K562 (cell line): ENCODE data around the gene MYO1F. TPM values are rescaled to one million over a fixed set of nuclear protein-coding genes. Genes with fewer than 3 reads are reported as not detected.

Experiments used
- ATF1 ChIP-seq, 2 experiments: fragments of 450-650 bp in 1 of 2; IDR thresholded peaks; 2 replicates each; pipeline ENCODE4 v1.6.1; 2016; ENCODE audit warnings: missing compliant biosample characterization in 1 of 2, missing genetic modification characterization in 1 of 2
- BHLHE40 ChIP-seq: IDR thresholded peaks from 2 replicates; pipeline ENCODE4 v1.6.1; 2011; ENCODE audit warnings: low read length, improper control_type of control experiment
- FOXA3 ChIP-seq, 2 experiments: fragments of 450-650 bp in 1 of 2; sonication (generic) in 1 of 2; formaldehyde crosslinking; IDR thresholded peaks in 1 of 2; conservative IDR thresholded peaks in 1 of 2; 2 replicates each; pipeline versions ENCODE4 v1.4.0 to v1.8.0; 2020 to 2022; ENCODE audit warnings: mild to moderate bottlenecking in 2 of 2, missing genetic modification reagents in 1 of 2
- KHSRP ChIP-seq: fragments of 450-650 bp; IDR thresholded peaks from 2 replicates; pipeline ENCODE4 v1.6.1; 2017
- MYC ChIP-seq, 2 experiments: fragments of 250-450 bp in 1 of 2; sonication (Bioruptor Pico) in 1 of 2; IDR thresholded peaks; 2 replicates each; pipeline versions ENCODE4 v1.5.1 to v1.6.1; 2012 to 2021; ENCODE audit warnings: low read depth in 2 of 2, borderline replicate concordance in 1 of 2, improper control_type of control experiment in 1 of 2, low read length in 1 of 2, mild to moderate bottlenecking in 1 of 2, moderate library complexity in 1 of 2
- NBN ChIP-seq: fragments of 450-650 bp; IDR thresholded peaks from 2 replicates; pipeline ENCODE4 v1.6.1; 2016; ENCODE audit warnings: low read depth, mild to moderate bottlenecking
- PCBP1 ChIP-seq: fragments of 200-400 bp; formaldehyde crosslinking; IDR thresholded peaks from 2 replicates; pipeline ENCODE4 v1.6.1; 2018; ENCODE audit warnings: mild to moderate bottlenecking, low read depth, low read length; ENCODE audit not compliant: poor library complexity, severe bottlenecking
- PTTG1 ChIP-seq: fragments of 450-650 bp; IDR thresholded peaks from 2 replicates; pipeline ENCODE4 v1.6.1; 2016; ENCODE audit warnings: low read depth, mild to moderate bottlenecking, missing genetic modification characterization, missing compliant biosample characterization
- TBL1XR1 ChIP-seq, 2 experiments: IDR thresholded peaks; 2 replicates each; pipeline ENCODE4 v1.6.1; 2012; ENCODE audit warnings: improper control_type of control experiment in 2 of 2, low read length in 2 of 2, mild to moderate bottlenecking in 1 of 2
- ZBTB8A ChIP-seq: fragments of 450-650 bp; IDR thresholded peaks from 2 replicates; pipeline ENCODE4 v1.6.1; 2018; ENCODE audit warnings: mild to moderate bottlenecking, moderate library complexity; ENCODE audit not compliant: partially characterized antibody
- ZKSCAN3 ChIP-seq: fragments of 250-450 bp; sonication (Bioruptor Pico); IDR thresholded peaks from 2 replicates; pipeline ENCODE4 v1.4.0; 2020
- ZNF121 ChIP-seq: sonication (generic); formaldehyde crosslinking; conservative IDR thresholded peaks from 2 replicates; pipeline ENCODE4 v1.8.0; 2022; ENCODE audit warnings: missing genetic modification reagents
- ZNF174 ChIP-seq: fragments of 250-450 bp; sonication (Bioruptor Pico); IDR thresholded peaks from 2 replicates; pipeline ENCODE4 v1.4.0; 2020; ENCODE audit warnings: mild to moderate bottlenecking
- ZNF224 ChIP-seq: sonication (generic); formaldehyde crosslinking; IDR thresholded peaks from 2 replicates; pipeline ENCODE4 v1.8.0; 2022; ENCODE audit warnings: mild to moderate bottlenecking, missing genetic modification reagents
- ZNF436 ChIP-seq: fragments of 250-450, 450-650 bp; sonication (Bioruptor Pico); formaldehyde crosslinking; IDR thresholded peaks from 2 replicates; pipeline ENCODE4 v1.7.0; 2020; ENCODE audit warnings: mild to moderate bottlenecking
- ZNF778 ChIP-seq: fragments of 450-650 bp; formaldehyde crosslinking; IDR thresholded peaks from 2 replicates; pipeline ENCODE4 v1.4.0; 2020; ENCODE audit warnings: mild to moderate bottlenecking, moderate library complexity
- polyA plus RNA-seq, 8 experiments: library from polyadenylated mRNA; depleted of rRNA in 4 of 8; stranded (reverse) in 5 of 8; unstranded in 3 of 8; fragments of >200 nt; fragmentation: Nextera tagmentation in 2 of 8; fragmentation: Illumina TruSeq in 1 of 8; extraction: Ambion mirVana in 2 of 8; extraction: Trizol in 1 of 8; gene quantifications; 2 replicates each; pipeline versions ENCODE4 v1.2.1 to v1.2.3, GENCODE V29; 2011 to 2014; ENCODE audit warnings: inconsistent platforms in 1 of 8, missing spikeins in 1 of 8
- total RNA-seq, 7 experiments: library from RNA; depleted of rRNA in 6 of 7; stranded (reverse); fragments of >200 nt in 6 of 7; fragmentation: Illumina TruSeq in 2 of 7; extraction: Trizol in 2 of 7; gene quantifications; 2 replicates each; pipeline versions ENCODE4 v1.2.1 to v1.2.3, GENCODE V29; 2011 to 2021; ENCODE audit warnings: low replicate concordance in 1 of 7
- TF ChIP-seq, protein P1 (sequence below), 2 experiments: fragments of 450-650 bp in 1 of 2; IDR thresholded peaks; 2 replicates each; pipeline ENCODE4 v1.6.1; 2011 to 2017; ENCODE audit warnings: low read depth in 2 of 2, antibody characterized with exemption in 1 of 2, borderline replicate concordance in 1 of 2, low read length in 1 of 2, mild to moderate bottlenecking in 1 of 2, mixed read lengths in 1 of 2; ENCODE audit not compliant: control insufficient read depth in 1 of 2
- TF ChIP-seq, protein P2 (sequence below): fragments of 450-650 bp; conservative IDR thresholded peaks from 2 replicates; pipeline ENCODE4 v1.6.1; 2016; ENCODE audit warnings: missing genetic modification characterization, low read depth, mild to moderate bottlenecking, control low read depth, missing compliant biosample characterization
- TF ChIP-seq, protein P3 (sequence below): fragments of 450-650 bp; formaldehyde crosslinking; IDR thresholded peaks from 2 replicates; pipeline ENCODE4 v1.4.0; 2022; ENCODE audit warnings: missing genetic modification characterization

Gene MYO1F
- total and polyA plus RNA-seq, 9 of the 15 experiments (the other 6 are each of a cell fraction or from before 2014, with no cell fraction given), result 0.78 to 9.4 (median 4.3) TPM

DNA sequence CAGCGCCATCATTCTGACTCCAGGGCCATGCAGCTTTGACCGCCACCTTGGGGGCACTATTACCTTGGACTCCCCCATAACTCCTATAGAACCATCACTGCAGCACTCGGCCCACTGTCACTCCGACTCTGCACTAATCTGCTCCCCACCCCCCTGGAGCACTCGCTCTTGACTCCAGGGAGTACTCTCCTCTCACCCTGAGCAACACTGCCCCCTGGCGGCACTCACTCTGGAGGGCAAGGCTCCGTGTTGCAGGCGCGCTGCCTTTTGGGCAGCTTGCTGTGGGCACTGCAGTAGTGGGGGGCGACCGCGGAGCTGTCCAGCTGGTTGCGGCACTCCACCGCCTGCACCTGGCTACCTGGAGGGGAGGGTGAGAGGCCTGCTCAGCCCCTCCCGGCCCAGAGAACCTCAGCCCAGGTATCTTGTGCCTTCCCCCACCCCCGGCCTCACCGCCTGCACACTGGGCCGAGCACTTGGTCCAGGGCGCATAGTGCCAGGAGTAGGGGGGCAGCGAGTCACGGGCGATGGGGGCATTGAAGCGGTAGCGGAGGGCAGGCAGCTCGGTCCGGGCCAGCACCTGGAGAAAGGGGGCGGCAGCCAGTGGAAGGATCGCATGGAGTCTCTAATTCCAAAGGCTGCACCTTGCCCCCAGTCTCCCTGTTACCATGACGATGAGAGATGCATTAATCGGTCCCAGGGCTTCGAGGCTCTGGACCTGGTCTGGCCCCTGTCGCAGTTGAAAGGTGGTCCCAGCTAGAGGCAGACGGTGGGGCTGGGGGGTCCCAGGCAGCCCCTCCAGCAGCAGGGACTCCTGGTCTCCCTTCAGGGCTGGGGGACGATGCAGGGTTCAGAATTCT lies 8.9 kb upstream of the MYO1F start (continued):
- TF ChIP-seq, protein P1, sequence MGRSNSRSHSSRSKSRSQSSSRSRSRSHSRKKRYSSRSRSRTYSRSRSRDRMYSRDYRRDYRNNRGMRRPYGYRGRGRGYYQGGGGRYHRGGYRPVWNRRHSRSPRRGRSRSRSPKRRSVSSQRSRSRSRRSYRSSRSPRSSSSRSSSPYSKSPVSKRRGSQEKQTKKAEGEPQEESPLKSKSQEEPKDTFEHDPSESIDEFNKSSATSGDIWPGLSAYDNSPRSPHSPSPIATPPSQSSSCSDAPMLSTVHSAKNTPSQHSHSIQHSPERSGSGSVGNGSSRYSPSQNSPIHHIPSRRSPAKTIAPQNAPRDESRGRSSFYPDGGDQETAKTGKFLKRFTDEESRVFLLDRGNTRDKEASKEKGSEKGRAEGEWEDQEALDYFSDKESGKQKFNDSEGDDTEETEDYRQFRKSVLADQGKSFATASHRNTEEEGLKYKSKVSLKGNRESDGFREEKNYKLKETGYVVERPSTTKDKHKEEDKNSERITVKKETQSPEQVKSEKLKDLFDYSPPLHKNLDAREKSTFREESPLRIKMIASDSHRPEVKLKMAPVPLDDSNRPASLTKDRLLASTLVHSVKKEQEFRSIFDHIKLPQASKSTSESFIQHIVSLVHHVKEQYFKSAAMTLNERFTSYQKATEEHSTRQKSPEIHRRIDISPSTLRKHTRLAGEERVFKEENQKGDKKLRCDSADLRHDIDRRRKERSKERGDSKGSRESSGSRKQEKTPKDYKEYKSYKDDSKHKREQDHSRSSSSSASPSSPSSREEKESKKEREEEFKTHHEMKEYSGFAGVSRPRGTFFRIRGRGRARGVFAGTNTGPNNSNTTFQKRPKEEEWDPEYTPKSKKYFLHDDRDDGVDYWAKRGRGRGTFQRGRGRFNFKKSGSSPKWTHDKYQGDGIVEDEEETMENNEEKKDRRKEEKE (IDR thresholded peaks at IDR 0.05; ENCODE audit: borderline replicate concordance in 1 of 2, control insufficient read depth in 1 of 2, low read depth in 2 of 2, low read length in 1 of 2), result no peak
- TF ChIP-seq TBL1XR1 (IDR thresholded peaks at IDR 0.05; ENCODE audit: low read length in 2 of 2), result no peak
- TF ChIP-seq, protein P2, sequence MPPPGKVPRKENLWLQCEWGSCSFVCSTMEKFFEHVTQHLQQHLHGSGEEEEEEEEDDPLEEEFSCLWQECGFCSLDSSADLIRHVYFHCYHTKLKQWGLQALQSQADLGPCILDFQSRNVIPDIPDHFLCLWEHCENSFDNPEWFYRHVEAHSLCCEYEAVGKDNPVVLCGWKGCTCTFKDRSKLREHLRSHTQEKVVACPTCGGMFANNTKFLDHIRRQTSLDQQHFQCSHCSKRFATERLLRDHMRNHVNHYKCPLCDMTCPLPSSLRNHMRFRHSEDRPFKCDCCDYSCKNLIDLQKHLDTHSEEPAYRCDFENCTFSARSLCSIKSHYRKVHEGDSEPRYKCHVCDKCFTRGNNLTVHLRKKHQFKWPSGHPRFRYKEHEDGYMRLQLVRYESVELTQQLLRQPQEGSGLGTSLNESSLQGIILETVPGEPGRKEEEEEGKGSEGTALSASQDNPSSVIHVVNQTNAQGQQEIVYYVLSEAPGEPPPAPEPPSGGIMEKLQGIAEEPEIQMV (tag), result no peak
- no peak for TF ChIP-seq NBN
- no peak for TF ChIP-seq ATF1 (CRISPR knock-in tag; IDR thresholded peaks at IDR 0.05)
- TF ChIP-seq ATF1 (tag; IDR thresholded peaks at IDR 0.05), result no peak
- no peak for TF ChIP-seq PTTG1
- TF ChIP-seq ZNF224 (CRISPR knock-in tag), result no peak
- TF ChIP-seq ZNF436, result no peak
- no peak for TF ChIP-seq ZBTB8A
- no peak for TF ChIP-seq PCBP1
- no peak for TF ChIP-seq ZKSCAN3 (CRISPR knock-in tag)
- no peak for TF ChIP-seq ZNF174 (CRISPR knock-in tag)
- TF ChIP-seq BHLHE40, result 0 out of 2 replicates have a peak, but pooled peaks have one; percentile 5
- TF ChIP-seq KHSRP, result no peak
- no peak for TF ChIP-seq ZNF778 (CRISPR knock-in tag)
- TF ChIP-seq, protein P3, sequence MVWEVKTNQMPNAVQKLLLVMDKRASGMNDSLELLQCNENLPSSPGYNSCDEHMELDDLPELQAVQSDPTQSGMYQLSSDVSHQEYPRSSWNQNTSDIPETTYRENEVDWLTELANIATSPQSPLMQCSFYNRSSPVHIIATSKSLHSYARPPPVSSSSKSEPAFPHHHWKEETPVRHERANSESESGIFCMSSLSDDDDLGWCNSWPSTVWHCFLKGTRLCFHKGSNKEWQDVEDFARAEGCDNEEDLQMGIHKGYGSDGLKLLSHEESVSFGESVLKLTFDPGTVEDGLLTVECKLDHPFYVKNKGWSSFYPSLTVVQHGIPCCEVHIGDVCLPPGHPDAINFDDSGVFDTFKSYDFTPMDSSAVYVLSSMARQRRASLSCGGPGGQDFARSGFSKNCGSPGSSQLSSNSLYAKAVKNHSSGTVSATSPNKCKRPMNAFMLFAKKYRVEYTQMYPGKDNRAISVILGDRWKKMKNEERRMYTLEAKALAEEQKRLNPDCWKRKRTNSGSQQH (CRISPR knock-in tag), result no peak
- TF ChIP-seq ZNF121 (CRISPR knock-in tag), result no peak
- no peak for TF ChIP-seq FOXA3 (CRISPR knock-in tag; conservative IDR thresholded peaks at IDR 0.05 in 1 of 2, IDR thresholded peaks at IDR 0.05 in 1 of 2)
- 0 out of 2 replicates have a peak, but pooled peaks have one; percentile 13 for TF ChIP-seq MYC (IDR thresholded peaks at IDR 0.05; ENCODE audit: low read depth, low read length)
- TF ChIP-seq MYC (CRISPR knock-in tag; IDR thresholded peaks at IDR 0.05; ENCODE audit: borderline replicate concordance, low read depth), result no peak
